ENCODE data around the gene TMEM30B.

- no peak for TF ChIP-seq ATF3 (IDR thresholded peaks at IDR 0.05)
- TF ChIP-seq CTCF (IDR thresholded peaks at IDR 0.05; ENCODE audit: low read depth, low read length, missing input control) = no peak
- TF ChIP-seq GABPA (IDR thresholded peaks at IDR 0.05 in 1 of 2, conservative IDR thresholded peaks at IDR 0.05 in 1 of 2) = peak in 1 of 2 donors; percentile 15
Observed at GRCh38 chr14:61277784-61278183, 3.4 kb downstream of the TMEM30B start.
